ENCODE data around the gene AMBP. TPM values are rescaled to one million over a fixed set of nuclear protein-coding genes. Genes with fewer than 3 reads are reported as not detected.
A peak's percentile ranks its signal among the peaks of the same experiment; 100 is the strongest.

AMBP gene
- total and polyA plus RNA-seq, 2 donors from 2014 or later = 5.3 to 43.5 TPM

DNA sequence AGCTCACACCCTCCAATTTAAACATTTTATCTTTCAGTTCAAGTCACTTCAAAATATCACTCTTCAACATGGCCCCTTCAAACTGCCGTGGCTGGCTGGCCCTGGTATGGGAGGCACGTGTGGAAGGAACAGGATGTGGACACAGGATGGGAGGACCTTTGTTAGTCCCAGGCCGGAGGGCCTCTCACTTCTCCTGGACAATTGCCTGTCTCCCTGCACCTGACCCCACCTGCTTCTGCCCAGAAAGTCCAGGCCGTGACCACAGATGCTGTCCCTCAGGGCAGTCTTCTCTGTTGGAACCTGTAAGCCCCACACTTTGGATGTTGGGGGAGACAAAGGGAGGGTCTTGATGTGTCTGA lies 19.4 kb downstream of the AMBP start:
- DNase-seq (peak in 2 of 5 donors; percentile 6 to 23), FAIRE-seq (no peak)
- TF ChIP-seq CTCF (IDR thresholded peaks at IDR 0.05; ENCODE audit: borderline replicate concordance, extremely low read depth, insufficient read depth) = no peak
- Histone ChIP-seq H3K4me1 (ENCODE audit: control insufficient read depth in 2 of 3, insufficient read depth in 2 of 3, low read depth in 1 of 3, low read length in 3 of 3) (peaks cover 0 to 5% (median 4%) of the 10 kb centered on the region in 3 donors), H3K36me3 (ENCODE audit: control insufficient read depth in 2 of 3, insufficient read depth in 3 of 3, low read length in 3 of 3) (peaks cover 0 to under 1% (median 0%) of the 10 kb centered on the region in 3 donors), H3K9ac (ENCODE audit: low read length in 3 of 3) (no peak overlapping the region), H3K4me3 (ENCODE audit: low read length in 3 of 3) (no peak overlapping the region), H3K27me3 (ENCODE audit: control insufficient read depth, insufficient read depth, low read length) (no peaks in the 10 kb centered on the region), H3K27ac (ENCODE audit: low read depth in 2 of 2, low read length in 2 of 2) (no peak overlapping the region), H3K9me3 (ENCODE audit: control insufficient read depth in 2 of 3, insufficient read depth in 1 of 3, low read length in 3 of 3) (no peaks in the 10 kb centered on the region)
- intact Hi-C loops (cut with DNase I) = no loop called here

DNA sequence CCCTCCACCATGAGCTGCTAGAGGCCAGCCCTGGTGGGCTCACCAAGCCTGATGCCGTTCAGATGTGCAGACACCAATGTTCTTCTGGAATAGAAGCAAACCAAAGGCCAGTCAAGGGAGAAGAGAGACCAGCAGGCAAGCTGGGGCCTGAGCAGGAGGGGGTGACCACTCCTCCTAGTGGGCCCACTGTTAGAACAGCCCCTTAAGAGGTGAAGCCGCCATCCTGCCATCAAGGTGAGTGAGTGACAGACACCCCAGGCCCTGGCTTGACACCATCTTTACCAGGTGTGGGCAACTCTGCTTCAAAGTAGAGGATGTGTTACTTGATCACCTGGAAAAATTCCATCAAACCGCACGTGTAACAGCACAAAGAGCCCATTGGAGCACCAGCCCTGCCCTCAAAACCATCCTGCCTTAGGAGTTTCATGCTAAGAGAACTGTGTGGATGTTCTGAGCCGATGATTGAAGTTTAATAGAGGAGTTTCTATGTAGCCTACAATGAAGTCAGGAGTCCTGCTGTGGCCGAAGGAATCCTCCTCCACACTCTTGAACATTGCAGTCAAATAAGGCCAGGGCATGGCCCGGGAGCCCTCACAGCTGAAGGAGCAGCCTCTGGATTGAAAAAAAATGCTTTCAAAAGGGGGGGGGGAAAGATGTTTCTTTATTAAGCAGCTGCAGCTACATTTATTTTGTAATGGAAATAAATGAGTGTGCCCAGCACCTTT lies 20.8 kb downstream of the AMBP start:
- DNase-seq (peak in 2 of 5 donors; percentile 6 to 20), FAIRE-seq (no peak)
- intact Hi-C loops (cut with DNase I) = no loop called here
- no peak for TF ChIP-seq CTCF (IDR thresholded peaks at IDR 0.05; ENCODE audit: borderline replicate concordance, extremely low read depth, insufficient read depth)
- Histone ChIP-seq H3K4me1 (ENCODE audit: control insufficient read depth in 2 of 3, insufficient read depth in 2 of 3, low read depth in 1 of 3, low read length in 3 of 3) (peaks cover 0 to 5% (median 4%) of the 10 kb centered on the region in 3 donors), H3K27ac (ENCODE audit: low read depth in 2 of 2, low read length in 2 of 2) (no peak overlapping the region), H3K36me3 (ENCODE audit: control insufficient read depth in 2 of 3, insufficient read depth in 3 of 3, low read length in 3 of 3) (peaks cover 0 to 7% (median 2%) of the 10 kb centered on the region in 3 donors), H3K4me3 (ENCODE audit: low read length in 3 of 3) (no peak overlapping the region), H3K27me3 (ENCODE audit: control insufficient read depth, insufficient read depth, low read length) (no peaks in the 10 kb centered on the region), H3K9ac (ENCODE audit: low read length in 3 of 3) (no peak overlapping the region), H3K9me3 (ENCODE audit: control insufficient read depth in 2 of 3, insufficient read depth in 1 of 3, low read length in 3 of 3) (no peaks in the 10 kb centered on the region)

DNA sequence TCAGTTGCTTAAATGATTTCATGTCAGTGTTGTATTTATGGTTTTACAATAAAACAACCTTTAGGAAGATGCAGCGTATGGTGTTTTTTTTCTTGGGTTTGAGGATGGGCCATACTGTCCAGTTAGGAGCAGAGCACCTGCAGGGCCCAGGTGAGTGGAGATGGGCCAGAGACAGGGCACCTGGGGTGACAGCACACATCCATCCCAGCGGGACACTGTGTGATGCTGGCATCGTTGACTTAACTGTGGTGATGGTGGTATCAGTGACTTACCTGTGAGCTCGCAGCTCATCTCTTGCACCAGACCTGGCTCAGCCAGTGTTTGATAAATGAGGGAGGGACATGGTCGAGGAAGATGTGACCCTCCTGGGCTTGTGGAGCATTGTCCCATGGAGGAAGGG lies 21.6 kb downstream of the AMBP start:
- peaks cover 0 to 5% (median 4%) of the 10 kb centered on the region in 3 donors for H3K4me1 ChIP-seq (ENCODE audit: control insufficient read depth in 2 of 3, insufficient read depth in 2 of 3, low read depth in 1 of 3, low read length in 3 of 3)
- H3K36me3 ChIP-seq (ENCODE audit: control insufficient read depth in 2 of 3, insufficient read depth in 3 of 3, low read length in 3 of 3) = peaks cover 2 to 11% (median 7%) of the 10 kb centered on the region in 3 donors
- H3K4me3 ChIP-seq (ENCODE audit: low read length in 3 of 3) = no peak overlapping the region
- intact Hi-C loops (cut with DNase I) = no loop called here
- peak in 2 of 5 donors; percentile 6 to 20 for DNase-seq
- no peaks in the 10 kb centered on the region for H3K27me3 ChIP-seq (ENCODE audit: control insufficient read depth, insufficient read depth, low read length)
- H3K9me3 ChIP-seq (ENCODE audit: control insufficient read depth in 2 of 3, insufficient read depth in 1 of 3, low read length in 3 of 3) = no peaks in the 10 kb centered on the region
- no peak overlapping the region for H3K9ac ChIP-seq (ENCODE audit: low read length in 3 of 3)
- FAIRE-seq = no peak
- no peak for TF ChIP-seq CTCF (IDR thresholded peaks at IDR 0.05; ENCODE audit: borderline replicate concordance, extremely low read depth, insufficient read depth)
- no peak overlapping the region for H3K27ac ChIP-seq (ENCODE audit: low read depth in 2 of 2, low read length in 2 of 2)

Measured in kidney (tissue), 14 donors.